NCI-H446 (cell line): Measurements from ENCODE around the gene FOXK1.
"Not testable (repeated sequence)": the region's sequence is repeated elsewhere in the genome, so short reads cannot be mapped to it uniquely, and the experiment has no call there.

ENCODE experiments used
- DNase-seq, 2 experiments: peaks; one replicate each; lab custom pipeline; 2025; lab: John Stamatoyannopoulos, UW

Gene FOXK1

DNA sequence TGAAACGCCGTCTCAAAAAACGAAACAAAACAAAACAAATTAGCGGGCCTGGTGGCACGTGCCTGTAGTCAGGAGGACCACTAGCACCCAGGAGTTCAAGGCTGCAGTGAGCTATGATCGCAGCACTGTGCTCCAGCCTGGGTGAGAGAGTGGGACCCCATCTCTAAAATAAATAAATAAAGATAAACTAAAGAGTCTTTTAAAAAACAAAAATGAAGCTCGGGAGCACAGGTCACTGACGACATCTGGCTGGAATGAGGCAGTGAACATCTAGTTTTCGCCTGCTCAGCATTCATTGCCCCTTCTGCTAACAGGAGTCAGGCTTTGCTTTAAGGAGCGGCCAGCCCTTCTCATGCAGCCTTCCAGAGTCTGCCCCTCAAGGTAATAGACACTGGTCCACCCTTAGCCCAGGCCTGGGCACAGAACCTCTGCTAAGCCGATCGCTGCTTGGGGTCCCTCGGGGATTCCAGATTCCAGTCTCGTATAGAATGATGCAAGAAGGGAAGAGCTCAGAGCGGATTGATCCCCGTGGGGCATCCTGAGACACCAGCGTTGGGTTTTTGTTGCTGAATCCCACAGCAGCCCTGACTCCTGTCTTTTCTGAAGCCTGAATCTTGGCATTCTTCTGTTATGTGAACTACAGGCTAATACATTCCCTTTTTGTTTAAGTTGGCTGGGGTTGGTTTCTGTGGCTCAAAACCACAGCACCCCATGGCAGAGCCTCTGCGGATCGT is 14.2 kb upstream of the FOXK1 start:
- no peak for DNase-seq

DNA sequence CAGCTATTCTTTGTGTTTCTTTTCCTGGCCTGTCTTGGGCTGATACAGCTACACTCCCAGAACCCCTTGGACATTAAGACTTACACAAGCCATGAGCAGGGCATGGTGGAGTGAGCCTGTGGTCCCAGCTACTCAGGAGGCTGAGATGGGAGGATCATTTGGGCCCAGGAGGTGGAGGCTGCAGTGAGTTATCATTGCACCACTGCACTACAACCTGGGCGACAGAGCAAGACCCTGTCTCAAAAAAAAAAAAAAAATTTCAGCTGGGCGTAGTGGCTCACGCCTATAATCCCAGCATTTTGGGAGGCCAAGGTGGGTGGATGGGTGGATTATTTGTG is 13.6 kb upstream of the FOXK1 start:
- DNase-seq = no peak

DNA sequence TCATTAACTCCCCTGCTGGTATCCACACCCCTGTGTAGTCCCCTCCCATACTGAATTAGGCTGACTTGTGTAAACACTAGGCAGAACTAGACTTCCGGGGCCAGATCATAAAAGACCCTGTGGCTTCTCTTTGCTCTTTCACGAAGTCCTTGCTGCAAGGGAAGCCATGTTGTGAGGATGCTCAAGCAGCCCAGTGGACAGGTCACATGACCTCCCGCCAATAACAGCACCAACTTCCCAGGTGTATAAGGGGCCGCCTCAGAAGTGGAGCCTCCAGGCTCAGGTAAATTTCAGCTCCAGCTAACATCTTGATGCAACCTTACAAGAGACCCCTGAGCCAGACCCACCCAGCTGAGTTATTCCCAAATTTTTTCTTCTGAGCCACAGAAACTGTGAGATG is 11.3 kb upstream of the FOXK1 start:
- DNase-seq = no peak

DNA sequence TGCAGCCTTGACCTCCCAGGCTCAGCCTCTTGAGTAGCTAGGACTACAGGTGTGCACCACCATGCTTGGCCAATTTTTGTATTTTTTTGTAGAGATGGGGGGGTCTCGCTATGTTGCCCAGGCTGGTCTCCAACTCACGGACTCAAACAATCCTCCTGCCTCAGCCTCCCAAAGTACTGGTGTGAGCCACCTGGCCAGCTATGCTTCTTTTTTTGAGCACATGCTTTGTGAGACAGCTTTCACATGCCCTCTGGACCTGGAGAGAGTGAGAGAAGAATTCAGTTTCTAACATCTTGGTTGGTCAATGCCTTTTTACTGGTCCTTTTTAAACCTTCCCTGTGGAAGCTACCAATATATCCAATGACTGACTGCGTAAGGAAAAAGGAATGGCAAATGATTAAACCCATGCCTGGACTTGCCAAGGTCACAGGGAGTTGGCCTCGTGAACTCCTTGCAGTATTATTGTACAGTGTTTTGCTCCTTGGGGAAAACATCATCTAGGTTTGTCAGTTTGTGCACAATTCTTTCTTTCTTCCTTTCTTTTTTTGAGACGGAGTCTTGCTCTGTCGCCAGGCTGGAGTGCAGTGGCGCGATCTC is 6.2 kb upstream of the FOXK1 start:
- DNase-seq = no peak

DNA sequence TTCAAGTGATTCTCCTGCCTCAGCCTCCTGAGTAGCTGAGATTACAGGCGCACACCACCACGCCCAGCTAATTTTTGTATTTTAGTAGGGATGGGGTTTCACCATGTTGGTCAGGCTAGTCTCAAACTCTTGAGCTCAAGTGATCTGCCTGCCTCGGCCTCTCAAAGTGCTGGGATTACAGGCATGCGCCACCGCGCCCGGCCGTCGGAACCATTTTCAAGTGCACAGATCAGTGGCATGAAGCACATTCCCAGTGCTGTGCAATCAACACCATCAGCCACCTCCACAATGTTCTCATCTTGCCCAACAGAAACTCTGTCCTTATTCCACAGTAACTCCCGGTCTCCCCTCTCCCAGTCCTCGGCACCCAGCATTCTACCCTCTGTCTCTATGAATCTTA is 4.6 kb upstream of the FOXK1 start:
- DNase-seq = not testable (repeated sequence)

DNA sequence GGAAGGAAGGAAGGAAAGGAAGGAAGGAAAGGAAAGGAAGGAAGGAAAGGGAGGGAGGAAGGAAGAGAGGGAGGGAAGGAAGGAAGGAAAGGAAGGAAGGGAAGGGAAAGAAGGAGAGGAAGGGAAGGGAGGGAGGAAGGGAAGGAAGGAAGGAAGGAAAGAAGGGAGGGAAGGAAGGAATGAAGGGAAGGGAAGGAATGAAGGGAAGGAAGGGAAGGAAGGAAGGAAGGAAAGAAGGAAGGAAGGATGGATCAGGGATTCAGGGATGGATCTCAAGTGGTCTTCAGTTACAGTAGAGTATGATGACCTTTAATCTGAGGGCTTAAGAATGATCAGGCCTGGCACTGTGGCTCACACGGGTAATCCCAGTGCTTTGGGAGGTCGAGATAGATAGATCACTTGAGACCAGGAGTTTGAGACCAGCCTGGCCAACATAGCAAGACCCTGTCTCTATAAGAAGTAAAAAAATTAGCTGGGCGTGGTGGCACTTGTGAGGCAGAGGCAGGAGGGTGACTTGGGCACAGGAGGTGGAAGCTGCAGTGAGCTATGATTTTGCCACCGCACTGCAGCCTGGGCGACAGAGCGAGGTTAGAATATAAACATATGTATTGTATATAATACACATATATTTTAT is 760 bp upstream of the FOXK1 start:
- DNase-seq = no peak

DNA sequence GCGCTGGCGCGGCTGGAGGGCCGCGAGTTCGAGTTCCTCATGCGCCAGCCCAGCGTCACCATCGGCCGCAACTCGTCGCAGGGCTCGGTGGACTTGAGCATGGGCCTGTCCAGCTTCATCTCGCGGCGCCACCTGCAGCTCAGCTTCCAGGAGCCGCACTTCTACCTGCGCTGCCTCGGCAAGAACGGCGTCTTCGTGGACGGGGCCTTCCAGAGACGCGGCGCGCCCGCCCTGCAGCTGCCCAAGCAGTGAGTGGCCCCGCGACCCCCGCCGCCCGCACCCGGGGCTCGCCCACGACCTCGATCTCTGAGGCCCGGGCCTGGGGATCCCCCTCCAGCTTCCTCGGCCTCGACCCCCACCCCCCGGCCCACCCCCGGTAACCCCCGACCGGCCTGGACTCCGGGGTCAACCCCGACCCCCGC is 537 bp downstream of the FOXK1 start:
- DNase-seq = no peak

DNA sequence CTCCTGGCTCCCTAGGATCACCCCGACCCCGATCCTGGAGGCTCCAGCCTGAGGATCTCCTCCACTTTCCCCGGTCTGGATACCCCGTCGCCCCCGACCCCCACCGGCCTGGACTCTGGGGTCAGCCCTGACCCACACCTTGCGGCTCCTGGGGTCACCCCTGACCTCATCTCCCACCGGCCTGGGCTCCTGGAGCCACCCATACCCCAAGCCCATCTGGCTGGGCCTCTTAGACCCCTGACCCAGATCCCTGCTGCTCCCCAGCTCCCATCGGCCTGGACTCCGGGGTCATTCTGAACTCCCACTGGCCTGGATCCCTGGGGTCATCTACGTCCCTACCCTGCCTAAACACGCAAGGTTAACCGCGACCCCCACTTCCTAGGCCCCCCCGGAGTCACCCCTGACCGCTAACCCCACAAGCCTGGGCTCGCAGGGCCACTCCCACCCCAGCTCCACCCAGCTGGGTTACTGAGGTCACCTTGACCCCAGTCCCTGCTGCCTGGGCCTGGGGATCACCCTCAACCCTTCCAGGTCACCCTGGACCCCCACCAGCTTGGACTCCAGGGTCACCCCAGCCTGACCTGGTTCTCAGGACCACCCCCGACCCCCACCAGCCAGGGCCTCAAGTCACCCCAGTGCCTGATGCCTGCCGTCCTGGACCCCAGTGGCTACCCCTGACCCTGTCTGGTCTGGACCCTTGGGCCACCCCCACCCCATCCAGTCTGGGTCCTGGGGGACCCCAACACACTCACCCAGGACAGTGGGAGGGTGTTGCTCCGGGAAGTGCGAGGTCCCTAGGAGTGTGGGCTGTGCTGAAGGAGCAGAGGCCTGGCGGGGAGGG is 1.2 kb downstream of the FOXK1 start:
- no peak for DNase-seq

DNA sequence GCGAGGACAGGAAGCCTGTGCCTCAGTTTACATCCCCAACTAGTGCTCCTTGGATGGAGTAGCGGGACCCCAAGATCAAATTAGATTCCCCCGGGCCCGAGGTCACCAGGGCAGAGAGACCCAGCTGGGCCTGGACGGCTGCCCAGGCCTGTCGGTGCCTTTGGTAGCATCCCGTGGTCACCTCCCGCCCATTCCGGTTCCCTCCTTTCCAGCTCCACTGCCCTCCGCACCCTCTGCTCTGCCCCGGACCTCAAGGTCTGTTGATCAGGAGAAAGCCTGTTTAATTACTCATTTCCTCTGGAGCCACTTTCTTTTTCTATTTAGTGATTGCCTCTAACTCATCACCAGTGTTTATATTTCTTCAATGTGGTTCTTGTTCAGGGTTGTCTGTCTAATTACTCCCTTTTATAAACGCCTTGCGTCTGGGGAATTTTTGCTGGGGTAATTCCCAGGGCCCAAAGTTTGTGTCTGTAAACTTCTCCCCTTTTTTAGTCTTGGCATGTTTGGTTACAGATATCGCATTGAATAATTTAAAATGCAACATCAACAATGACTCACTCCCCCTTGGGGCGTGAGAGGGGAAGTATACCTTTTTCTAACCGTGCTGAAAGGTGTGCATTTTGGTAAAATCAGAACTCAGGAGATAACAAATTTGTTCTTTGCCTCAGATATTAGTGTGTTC is 1.9 kb downstream of the FOXK1 start:
- peak in 1 of 2 experiments; percentile 15 for DNase-seq

DNA sequence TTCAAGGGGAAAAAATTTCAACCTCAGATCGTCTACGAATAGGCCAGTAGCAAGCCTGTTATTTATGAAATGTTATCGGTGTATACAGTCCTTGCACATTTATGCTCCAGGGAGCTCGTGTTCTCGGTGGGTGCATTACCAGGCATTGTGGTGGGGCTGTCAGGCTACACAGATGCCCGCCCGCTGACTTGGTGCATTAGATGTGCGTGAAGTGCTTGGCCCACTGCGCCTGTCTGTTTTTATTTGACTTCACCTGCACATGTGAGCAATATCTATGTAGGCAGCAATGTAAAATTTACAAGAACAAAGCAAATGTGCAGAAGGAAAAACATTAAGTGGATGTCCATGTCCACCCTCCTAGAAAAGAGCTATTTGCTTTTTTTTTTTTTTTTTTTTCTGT is 2.8 kb downstream of the FOXK1 start:
- no peak for DNase-seq

DNA sequence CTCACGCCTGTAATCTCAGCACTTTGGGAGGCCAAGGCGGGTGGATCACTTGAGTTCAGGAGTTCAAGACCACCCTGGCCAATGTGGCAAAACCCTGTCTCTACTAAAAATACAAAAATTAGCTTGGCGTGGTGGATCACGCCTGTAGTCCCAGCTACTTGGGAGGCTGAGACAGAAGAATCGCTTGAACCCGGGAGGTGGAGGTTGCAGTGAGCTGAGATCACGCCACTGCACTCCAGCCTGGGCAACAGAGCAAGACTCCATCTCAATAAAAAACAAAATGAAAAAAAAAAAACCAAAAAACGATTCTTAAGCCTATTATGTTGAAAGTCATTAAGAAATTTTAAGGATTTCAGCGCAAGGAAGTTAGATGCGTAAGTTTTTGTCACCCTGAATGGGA is 3.6 kb downstream of the FOXK1 start:
- not testable (repeated sequence) for DNase-seq

DNA sequence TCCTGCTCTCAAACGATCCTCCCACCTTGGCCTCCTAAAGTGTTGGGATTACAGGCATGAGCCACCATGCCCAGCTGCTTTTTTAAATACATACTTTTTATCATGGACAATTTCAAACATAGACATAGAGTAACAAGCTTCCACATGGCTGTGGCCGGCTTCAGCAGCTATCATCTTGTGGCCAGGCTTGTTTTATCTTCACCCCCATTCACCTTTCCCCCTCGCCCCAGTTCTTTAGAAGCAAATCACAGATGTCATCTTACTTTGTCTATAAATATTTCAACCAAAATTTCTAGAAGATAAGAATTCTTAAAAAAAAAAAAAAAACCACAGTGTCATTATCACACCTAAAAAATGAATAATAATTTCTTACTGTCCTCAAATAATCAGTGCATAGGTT is 5.9 kb downstream of the FOXK1 start:
- no peak for DNase-seq

DNA sequence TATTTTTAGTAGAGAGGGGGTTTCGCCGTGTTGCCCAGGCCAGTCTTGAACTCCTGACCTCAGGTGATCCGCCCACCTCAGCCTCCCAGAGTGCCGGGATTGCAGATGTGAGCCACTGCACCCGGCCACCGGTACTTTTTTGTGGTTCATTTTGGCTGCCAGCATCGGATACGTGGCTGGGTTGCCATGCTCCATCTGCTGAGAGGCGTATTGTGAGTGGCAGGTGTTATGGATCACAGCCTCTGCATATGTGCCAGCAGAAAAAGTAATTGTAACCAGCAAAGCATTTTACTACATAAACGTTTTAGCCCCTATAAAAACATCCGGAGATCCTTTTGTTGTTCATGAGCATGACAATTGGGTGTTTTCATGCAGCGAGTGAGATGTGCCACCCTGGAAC is 7.1 kb downstream of the FOXK1 start:
- no peak for DNase-seq

DNA sequence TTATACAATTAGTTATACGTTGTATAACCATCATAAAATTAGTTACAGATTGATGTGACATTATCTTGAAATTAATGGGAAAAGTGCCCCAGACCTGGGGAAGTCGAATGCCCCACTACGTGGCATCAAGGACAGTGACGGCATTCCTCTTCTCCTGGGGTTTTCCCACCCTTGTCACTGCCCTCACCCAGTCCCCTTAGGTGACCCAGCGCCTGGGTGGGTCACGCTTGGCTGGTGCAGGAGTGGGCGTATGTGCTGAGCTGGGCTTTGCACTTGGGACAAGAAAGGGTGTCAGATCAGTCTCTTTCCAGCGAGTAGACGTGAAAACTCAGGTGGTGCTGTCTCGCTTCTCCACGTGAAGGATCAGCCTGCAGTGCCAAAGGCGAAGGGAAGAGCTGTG is 7.6 kb downstream of the FOXK1 start:
- no peak for DNase-seq

DNA sequence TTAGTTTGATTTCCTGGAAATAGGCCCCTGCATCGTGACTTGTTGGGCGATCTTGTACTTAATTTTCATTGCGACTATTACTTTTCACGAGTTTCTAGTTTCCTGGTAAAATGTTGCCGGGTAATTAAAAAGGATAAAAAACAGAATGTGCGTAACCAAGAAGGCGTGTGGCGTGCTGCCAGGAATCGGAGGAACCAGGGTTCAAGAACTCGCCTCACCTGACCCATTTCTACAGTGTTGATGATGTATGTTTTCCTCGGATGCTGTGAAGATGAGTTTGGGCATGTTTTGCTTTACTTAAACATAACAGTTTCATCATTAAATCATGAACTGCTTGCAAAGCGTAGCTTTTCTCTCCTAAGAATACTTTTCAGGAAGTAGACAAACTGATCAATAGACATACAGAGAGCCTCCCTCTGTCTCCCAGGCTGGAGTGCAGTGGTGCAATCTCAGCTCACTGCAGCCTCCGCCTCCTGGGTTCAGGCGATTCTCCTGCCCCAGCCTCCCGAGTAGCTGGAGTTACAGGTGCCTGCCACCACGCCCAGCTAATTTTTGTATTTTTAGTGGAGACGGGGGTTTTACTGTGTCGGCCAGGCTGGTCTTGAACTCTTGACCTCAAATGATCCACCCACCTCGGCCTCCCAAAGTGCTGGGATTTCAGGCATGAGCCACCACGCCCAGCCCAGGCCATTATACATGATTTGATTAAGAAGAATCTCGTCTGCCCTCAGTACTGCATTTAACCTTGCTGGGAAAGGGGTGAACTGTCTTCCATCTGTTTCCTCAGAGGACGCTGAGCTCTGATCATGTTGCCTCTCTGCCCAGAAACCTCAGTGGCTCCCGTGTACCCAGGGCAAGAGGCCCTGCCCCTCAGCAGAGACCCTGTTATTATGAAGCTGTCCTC is 9.1 kb downstream of the FOXK1 start:
- no peak for DNase-seq

DNA sequence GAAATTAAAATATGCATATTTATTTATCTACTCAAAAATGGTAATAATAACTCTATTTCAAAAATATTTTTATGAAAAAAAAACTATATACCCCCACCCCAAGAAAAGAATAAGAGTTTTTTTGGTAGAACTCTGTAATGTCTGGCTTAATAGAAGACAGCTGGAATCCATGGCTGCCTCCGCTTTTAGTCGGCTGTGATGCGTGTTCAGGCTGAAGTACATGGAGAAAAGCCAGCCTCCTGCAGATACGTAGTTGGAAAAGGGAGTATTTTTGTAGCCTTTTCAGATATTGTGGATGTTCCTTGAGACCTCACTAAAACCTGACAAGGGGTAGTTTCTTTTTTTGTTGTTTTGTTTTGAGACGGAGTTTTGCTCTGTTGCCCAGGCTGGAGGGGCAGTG is 10.0 kb downstream of the FOXK1 start:
- DNase-seq = no peak

DNA sequence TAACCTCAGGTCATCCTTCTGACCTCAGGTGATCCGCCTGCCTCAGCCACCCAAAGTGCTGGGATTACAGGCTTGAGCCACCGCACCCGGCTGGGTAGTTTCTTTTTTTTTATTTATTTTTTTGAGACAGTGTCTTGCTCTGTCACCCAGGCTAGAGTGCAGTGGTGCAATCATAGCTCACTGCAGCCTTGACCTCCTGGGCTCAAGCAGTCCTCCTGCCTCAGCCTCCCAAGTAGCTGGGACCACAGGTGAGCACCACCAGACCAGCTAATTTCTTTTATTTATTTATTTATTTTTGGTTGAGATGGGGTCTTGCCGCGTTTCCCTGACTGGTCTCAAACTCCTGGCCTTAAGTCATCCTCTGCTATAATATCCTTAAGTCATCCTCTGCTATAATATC is 10.5 kb downstream of the FOXK1 start:
- not testable (repeated sequence) for DNase-seq

DNA sequence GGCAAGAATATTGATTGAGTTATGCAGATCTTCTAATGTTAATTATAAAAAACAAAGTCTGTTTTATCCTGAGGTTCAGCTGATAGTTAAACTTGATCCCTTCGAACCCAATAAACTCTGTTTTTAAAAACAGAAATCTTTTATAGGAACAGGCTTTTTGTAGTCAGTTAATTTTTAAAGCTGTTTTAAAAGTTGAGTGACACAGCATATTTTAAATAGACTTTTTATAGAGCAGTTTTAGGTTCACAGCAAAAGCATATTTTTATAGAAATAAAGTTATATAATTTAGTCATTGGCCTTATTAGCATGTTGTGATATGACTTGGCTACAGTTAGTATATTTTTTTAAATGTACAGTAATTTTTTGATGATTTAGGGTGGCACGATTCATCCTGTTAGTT is 11.1 kb downstream of the FOXK1 start:
- DNase-seq = no peak

DNA sequence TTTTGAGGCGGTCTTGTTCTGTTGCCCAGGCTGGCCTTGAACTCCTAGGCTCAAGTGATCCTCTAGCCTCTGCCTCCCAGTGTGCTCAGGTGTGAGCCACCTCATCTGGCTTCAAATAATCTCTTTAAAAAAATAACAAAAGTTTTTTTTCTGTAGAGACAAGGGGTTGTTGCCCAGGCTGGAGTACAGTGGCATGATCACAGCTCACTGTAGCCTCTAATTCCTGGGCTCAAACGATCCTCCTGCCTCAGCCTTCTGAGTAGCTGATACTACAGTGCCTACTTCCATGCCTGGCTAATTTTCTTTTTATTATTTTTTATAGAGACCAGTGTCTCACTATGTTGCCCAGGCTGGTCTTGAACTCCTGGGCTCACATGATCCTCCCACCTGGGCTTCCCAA is 11.7 kb downstream of the FOXK1 start:
- DNase-seq = no peak

DNA sequence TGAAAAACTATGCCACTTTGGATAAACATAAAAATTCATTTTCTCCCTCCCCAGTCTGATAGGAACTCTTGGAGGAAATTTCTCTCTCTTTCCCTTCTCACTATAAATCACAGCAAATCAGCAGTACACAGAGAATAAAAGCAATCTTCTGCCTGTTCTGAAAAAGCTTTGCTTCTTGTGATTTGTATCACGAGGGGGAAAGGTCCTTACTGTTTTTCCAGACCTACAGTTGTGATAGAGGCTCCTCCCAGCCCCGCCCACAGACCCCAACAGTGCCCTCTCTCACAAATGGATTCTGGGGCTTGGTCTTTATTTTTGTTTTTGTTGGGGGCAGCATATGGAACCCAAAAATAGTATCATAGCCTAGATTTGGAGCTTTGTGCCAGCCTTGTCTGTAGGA is 12.2 kb downstream of the FOXK1 start:
- no peak for DNase-seq

DNA sequence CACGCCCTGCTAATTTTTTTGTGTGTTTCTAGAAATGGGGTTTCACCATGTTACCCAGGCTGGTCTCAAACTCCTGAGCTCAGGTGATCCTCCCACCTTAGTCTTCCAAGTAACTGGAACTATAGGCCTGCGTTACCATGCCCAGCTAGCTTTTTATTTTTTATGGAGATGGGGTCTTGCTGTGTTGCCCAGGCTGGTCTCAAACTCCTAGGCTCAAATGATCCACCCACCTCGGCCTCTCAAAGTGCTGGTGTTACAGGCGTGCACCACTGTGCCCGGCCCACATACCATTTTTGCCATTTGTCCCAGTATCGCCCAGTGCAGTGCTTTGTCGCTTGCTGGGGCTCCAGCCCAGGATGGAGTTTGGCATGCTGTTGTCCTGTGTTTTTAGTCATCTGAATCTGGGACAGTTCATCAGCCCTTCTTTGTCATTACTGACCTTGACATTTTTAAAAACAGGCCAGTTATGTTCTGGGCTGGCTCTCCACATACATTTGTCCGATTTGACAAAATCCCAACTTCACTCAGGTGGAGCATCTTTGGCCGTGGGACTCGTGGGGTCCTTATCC is 16.7 kb downstream of the FOXK1 start:
- no peak for DNase-seq
